KG1 (cell line): ENCODE data around the gene OR8B8.
"Not testable (repeated sequence)": the region's sequence is repeated elsewhere in the genome, so short reads cannot be mapped to it uniquely, and the experiment has no call there.

Source experiments
- DNase-seq: peaks from one replicate; lab custom pipeline; 2025; lab: John Stamatoyannopoulos, UW

Gene OR8B8

GRCh38 chr11:124441519-124441918 lies 4.0 kb downstream of the OR8B8 start:
- no peak for DNase-seq

DNA sequence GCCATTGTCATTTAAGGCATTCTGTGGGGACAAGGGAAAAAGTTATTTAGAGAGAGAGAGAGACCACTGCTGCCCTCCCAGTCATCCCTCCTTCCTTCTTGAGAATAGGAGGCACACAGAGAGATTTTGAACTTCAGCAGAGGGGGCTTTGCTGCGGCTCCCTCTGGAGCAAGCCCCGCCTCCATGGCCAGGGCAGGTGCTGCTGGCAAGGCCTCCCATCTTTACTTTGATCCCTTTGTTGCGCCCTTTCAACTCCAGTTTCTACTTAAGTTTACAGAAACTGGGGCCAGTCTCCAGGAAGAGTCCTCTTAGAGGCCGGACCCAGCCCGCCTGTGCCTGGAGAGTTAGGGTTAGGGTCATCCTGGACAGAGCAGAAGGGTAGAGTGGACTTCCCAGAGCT lies 4.4 kb downstream of the OR8B8 start:
- no peak for DNase-seq

DNA sequence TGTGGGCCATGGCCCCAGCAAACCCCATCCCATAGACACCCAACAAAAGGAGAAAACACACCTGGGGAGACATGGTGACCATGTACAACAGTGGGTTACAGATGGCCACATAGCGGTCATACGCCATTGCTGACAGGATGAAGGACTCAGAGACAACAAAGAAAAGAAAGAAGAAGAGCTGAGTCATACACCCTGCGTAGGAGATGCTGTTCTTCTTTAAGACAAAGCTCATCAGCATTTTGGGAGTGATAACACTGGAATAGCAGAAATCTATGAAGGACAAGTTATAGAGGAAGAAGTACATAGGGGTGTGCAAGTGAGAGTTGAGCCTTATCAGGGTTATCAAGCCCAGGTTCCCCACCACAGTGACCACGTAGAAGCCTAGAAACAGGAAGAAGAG lies 4.9 kb downstream of the OR8B8 start:
- DNase-seq = no peak

- DNase-seq = no peak
Observed at GRCh38 chr11:124434699-124435098, 10.8 kb downstream of the OR8B8 start.

DNA sequence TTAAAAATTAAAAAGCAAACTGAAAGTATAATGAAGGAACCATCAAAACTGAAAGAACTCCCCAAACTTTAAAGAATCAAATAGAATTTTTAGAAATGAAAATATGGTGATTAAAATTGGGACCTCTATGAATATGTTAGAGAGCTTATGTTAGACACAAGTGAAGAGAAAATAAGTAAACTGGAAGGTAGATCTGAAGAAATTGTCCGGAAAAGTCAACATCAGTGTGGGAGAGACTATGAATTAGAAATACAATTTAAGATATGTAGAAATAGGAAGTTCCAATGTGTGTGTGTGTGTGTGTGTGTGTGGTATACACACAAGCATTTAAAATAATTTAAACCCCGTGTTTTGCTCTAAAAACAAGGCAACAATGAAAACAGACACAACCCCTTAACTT lies 15.9 kb downstream of the OR8B8 start:
- no peak for DNase-seq

DNA sequence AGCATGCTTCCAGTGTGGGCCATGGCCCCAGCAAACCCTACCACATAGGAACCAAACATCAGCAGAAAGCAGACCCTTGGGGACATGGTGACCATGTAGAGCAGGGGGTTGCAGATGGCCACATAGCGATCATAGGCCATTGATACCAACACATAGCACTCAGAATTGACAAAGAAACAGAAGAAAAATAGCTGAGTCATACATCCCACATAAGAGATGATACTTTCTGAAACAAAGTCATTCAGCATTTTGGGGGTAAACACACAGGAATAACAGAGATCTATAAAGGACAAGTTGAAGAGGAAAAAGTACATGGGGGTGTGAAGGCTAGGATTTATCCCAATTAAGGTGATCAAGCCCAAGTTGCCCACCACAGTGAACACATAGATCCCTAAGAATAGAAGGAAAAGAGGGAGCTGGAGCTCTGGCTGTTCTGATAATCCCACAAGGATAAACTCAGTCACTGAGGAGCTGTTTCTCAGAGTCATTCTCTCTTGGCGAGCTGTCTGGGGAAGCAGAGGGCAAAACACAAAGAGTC lies 21.0 kb downstream of the OR8B8 start, which contains the start of gene OR8B4:
TSS of gene OR8B4 (minus strand) at position 488 of the 538 bp plus-strand sequence. CDS start at position 488, 0 bp downstream.
- DNase-seq = no peak

- no peak for DNase-seq
Observed at GRCh38 chr11:124421043-124421442, 24.5 kb downstream of the OR8B8 start.

GRCh38 chr11:124415356-124415923 lies 30.1 kb downstream of the OR8B8 start:
- no peak for DNase-seq

DNA sequence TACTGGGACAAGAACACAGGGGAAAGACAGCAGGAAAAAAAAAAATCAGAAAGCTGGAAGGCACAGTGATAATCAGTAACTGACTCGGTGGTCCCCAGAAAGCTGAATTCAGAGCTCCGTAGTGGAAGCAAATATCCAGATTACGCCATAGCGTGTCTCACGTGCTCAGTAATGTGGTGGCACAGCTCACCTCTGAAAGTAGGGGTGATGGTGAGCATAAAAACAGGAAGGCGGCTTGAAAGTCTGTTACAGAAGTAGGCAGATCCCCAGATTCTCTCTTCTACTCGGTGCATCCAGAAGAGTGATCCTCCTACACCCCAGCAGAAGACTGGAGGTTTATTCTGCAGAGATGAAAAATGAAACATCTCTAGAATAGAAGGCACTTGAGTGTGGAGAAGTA lies 35.6 kb downstream of the OR8B8 start:
- no peak for DNase-seq

DNA sequence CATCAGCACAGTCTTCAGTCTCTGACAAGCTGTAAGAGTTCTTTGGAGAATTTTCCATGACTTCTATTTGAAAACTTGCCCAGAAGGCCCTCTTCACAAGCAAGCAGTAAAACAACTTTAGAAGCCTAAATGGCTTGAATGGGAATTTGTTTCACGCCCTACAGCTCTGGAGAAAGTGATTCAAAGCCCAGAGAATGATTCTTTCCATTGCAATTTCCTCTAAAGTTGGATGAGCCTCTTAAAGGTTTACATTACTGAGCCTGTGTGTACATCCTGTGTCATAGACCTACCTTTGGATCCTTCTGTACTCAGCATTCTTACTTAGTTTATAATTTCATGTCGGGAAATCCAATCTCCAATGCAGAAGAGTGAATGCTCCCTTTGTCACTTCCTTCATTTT lies 39.9 kb downstream of the OR8B8 start:
- DNase-seq = no peak

GRCh38 chr11:124403186-124403585 lies 42.3 kb downstream of the OR8B8 start:
- not testable (repeated sequence) for DNase-seq

DNA sequence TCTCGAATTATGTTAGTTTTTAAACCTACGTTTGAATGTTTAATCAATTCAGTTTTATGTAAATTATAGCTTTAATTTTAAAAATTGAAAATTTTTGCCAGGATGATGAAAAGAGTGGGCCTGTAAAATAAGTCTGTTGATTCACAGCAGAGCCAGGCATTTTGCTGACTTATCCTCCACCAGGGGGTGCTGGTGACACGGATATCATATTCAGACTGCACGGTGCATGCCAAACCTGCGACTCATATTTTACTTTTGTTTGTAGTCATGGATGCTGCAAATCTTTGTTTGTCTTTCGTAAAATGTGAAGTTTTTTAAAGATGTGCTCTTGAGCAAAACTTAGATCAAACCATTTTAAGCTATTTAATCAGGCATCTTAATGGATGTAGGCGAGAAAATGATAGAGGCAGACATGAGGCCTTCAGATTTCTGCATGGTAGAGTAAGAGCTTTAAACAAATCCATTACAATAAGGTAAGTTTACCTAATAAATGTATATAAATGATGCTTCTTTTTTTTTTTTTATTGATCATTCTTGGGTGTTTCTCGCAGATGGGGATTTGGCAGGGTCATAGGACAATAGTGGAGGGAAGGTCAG lies 43.1 kb downstream of the OR8B8 start:
- peak; percentile 55 for DNase-seq

DNA sequence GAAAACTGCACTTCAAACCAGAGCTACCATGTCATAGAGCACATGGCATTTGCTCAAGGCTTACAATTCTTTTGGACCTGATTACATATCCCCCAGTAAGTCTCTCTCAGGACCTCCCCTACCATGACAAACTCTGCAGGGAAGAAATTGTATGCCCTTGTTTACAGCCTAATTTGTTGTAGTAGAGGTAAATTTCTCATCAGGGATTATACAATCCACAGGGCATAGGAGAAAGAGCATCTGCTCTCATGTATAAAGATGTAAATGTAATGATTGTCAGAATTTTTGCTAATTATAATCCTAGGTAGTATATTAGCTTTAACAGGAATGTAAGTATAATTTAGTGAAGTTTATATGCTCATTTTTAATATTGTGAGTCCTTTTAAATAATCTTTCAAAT lies 46.6 kb downstream of the OR8B8 start, which contains the start of gene OR8B3:
TSS of gene OR8B3 (minus strand) at position 101 of the 400 bp plus-strand sequence. CDS start 1,673 bp downstream, outside the sequence.
- DNase-seq = no peak

GRCh38 chr11:124396847-124397246 lies 48.6 kb downstream of the OR8B8 start:
- DNase-seq = not testable (repeated sequence)

- DNase-seq = no peak
Observed at GRCh38 chr11:124394408-124394807, 51.1 kb downstream of the OR8B8 start.
